HG02623 (cell line): ENCODE data around the gene TATDN2.

Source experiments
- ATAC-seq: cut with Tn5 transposase; IDR thresholded peaks from one replicate; pipeline ENCODE4 v1.9.1; 2021; ENCODE audit warnings: moderate library complexity; ENCODE audit not compliant: unreplicated experiment

Gene TATDN2

GRCh38 chr3:10315771-10316344 is 67.6 kb downstream of the TATDN2 start:
- no peak for ATAC-seq

DNA sequence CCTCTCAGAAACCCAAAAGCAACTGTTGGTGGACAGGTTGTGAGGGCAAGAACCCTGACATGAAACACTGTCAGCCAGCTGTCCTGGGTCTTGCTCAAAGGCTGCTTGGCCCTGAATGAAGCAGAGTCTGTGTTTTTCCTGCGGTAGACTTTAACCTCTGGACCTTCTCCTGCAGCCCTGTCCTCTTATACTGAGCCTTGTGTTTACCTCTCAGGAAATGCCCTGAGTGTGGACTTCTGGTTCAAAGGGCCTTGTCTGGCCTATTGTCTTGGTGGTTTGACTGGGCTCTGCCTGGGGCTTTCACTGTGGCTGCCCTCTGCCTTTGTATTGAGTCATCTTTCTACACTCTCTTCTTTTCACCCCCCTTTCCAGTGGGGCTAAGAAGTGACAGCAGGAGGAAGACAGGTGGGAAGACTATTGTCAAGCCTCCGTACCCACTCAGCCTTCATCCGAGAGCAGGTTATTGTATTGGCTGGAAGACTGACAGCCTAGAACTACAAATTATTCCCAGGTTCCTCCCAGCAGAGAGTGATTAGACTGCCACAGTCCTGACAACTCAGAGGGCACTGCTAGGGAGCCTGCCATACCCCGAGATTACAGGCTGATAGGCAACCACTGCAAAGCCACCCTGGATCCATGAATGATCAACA is 69.2 kb downstream of the TATDN2 start:
- no peak for ATAC-seq

DNA sequence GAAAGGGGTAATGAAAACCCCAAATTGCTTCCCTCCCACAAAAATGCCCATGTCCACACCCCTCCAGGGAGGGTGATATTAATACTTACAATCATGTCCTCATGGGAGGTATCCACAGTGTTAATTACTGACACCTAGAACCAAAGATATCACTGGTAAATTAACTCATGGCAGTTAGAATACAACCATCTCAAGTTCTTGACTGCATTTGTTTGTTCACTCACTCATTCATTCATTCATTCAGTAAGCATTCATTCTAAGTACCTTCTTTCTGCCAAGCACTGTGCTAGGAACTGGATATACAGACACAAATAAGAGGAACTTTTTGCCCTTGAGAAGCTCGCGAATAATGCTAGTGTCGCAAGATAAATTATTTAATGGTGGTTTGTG is 69.7 kb downstream of the TATDN2 start:
- ATAC-seq: no peak

DNA sequence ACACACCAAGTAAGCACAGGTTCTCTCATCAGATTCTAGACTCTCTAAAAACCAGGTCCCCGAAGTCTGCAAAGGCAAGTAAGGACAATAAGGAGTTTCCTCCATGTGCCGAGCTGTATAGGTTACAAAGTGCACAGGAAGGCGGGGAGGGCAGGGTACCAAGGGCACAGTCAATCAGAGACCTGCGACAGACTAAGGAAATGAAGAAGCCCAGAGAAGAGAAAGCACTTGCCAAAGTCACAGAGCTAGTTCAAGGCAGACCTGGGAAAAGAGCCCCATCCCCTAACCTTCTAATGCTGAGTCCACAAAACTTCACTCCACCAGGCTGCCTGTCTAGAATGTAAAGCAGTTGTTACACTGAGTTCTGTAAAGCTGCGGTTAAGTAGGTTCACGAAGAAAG is 71.0 kb downstream of the TATDN2 start:
- ATAC-seq: no peak

- ATAC-seq: no peak
Measured at GRCh38 chr3:10319804-10320203, 71.5 kb downstream of the TATDN2 start.

DNA sequence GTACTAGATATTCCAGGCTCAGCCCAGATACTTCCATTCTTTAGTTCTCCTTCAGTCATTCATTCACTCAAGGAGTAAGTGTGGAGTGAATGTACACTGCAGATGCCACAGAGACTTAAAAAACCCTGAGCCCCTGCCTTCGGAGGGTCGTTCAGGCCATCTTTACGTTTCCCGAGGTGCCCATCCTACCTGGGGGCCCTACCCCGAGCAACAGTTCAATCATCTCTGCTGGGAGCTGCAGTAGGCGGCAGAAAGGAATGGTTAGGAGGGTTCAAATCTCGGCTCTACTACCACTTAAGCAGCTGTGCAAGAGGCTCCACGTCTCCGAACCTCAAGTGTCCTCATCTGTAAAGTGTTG is 72.0 kb downstream of the TATDN2 start:
- ATAC-seq: no peak

GRCh38 chr3:10321630-10322351 is 73.5 kb downstream of the TATDN2 start:
- ATAC-seq: no peak

DNA sequence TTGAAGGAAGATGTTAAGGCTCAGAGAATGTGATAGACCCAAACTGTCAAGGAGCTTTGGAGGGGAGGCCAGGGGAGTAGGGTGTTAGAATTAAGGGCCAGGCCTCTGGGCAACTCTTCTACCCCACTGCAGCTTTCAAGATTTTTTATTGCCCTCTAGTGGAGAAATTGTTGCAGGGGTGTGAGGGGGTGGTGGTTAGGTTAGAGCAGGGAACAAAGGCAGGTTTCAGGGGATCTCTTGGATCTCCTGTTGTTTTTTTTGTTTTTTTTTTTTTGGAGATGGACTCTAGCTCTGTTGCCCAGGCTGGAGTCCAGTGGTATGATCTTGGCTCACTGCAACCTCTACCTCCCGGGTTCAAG is 74.1 kb downstream of the TATDN2 start:
- no peak for ATAC-seq

GRCh38 chr3:10327592-10327991 is 79.3 kb downstream of the TATDN2 start:
- ATAC-seq: no peak

- no peak for ATAC-seq
Measured at GRCh38 chr3:10328460-10329071, 80.3 kb downstream of the TATDN2 start.

DNA sequence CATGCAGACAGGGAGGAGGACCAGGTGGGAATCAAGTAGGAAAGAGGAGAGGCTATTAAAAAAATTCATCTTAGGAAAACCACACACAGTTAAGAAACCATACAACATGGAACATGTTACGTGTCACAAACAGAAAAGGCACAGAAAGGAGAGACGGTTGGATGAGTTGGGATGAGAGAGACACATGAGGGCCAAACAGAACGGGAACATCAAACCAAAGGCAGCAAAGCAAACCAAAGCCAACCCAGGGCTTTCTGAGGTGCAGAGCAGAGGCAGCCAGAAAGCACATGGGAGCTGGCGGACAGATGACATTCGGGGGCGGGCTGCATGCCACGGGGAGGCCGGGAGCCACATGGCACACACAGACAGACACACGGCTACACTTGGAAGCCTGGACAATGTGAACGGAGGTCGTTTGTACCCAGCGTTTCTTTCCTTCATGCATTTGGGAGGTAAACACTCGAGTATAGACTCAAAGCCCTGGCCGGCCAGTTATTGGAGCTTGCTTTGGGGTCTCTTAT is 81.3 kb downstream of the TATDN2 start:
- ATAC-seq: no peak

DNA sequence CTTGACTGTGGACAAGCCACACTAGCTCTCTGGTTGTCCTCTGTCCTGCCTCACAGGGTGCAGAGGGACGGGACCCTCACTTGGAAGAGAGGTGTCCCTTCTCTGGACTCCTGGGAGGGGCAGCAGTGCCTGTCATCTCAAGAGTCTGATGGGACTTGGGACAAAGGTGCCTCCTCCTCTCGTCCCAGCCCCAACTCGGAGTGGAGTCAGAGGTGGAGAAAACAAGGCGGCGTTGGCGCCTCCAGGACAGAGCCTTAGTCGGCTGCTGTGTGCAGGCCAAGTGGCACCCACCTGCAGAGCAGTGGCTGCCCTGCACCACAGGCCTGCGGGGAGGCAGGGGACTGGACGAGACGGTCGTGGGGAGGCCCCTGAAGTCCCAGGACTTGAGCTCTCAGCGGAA is 82.1 kb downstream of the TATDN2 start:
- ATAC-seq: no peak
